Measurements from ENCODE around the gene EIF5AL1.

DNA sequence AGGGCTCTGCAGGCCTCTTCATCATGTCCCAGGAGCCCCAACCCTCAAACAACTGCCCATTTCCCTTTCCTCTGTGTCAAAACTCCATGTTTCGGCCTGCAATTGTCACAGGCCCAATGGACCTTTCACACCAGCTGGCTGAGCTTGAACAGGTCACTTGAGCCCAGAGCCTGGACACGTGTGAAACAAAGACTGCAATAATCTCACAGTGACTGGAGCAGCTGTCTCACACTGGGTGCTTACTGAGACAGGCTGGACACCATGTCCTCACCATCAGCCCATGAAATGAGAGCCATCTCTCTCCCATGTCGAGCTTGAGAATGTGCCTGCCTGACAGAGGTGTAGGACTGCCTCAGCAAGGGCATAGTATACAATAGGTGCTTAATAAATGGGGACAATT is 19.5 kb upstream of the EIF5AL1 start:
- TF ChIP-seq, protein P1, sequence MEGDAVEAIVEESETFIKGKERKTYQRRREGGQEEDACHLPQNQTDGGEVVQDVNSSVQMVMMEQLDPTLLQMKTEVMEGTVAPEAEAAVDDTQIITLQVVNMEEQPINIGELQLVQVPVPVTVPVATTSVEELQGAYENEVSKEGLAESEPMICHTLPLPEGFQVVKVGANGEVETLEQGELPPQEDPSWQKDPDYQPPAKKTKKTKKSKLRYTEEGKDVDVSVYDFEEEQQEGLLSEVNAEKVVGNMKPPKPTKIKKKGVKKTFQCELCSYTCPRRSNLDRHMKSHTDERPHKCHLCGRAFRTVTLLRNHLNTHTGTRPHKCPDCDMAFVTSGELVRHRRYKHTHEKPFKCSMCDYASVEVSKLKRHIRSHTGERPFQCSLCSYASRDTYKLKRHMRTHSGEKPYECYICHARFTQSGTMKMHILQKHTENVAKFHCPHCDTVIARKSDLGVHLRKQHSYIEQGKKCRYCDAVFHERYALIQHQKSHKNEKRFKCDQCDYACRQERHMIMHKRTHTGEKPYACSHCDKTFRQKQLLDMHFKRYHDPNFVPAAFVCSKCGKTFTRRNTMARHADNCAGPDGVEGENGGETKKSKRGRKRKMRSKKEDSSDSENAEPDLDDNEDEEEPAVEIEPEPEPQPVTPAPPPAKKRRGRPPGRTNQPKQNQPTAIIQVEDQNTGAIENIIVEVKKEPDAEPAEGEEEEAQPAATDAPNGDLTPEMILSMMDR (IDR thresholded peaks at IDR 0.05), result no peak
- no peak for TF ChIP-seq POLR2A (IDR thresholded peaks at IDR 0.05)
